ENCODE results near the gene DNAH14.
"Not testable (repeated sequence)": the region's sequence is repeated elsewhere in the genome, so short reads cannot be mapped to it uniquely, and the experiment has no call there.

Gene DNAH14

DNA sequence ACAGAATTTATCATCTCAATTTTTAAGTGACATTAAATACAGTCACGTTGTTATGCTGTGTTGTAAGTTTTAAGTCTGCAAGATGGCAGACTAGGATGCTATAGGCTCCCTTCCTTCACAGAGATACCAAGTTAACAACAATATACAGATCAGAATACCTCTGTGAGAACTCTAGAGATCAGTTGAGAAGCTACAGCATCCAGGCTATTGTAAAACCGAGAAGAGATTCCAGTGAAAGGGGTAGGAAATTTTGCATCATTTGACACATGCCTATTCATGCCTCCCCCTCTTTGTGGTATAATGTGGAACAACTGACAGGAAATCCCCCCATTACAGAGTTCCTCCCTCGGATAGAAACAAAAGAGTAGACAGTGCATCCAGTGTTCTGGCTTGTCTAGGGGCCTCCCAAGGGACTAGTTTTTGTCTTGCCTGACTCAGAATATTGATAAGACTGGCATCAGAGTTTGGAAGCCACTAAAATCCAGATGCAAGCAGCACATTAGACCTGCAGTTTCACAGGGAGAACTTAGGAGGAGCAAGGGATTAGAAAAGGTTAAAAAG lies 417.7 kb downstream of the DNAH14 start:
- no peak for DNase-seq (ENCODE audit: low spot score)

DNA sequence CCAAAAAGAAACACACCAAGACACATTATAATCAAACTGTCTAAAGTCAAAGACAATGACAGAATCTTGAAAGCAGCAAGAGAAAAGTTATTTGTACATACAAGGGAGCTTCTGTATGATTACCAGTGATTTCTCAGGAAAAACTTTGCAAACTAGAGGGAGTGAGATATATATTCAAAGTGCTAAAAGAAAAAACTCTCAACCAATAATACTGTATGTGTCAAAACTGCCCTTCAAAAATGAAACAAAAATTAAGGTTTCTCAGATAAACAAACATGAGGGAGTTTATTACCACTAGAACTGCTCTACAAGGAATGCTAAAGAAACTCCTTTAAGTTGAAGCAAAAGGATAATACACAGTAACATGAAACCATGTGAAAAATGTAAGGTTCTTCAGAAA lies 418.9 kb downstream of the DNAH14 start:
- DNase-seq (ENCODE audit: low spot score) = no peak

DNA sequence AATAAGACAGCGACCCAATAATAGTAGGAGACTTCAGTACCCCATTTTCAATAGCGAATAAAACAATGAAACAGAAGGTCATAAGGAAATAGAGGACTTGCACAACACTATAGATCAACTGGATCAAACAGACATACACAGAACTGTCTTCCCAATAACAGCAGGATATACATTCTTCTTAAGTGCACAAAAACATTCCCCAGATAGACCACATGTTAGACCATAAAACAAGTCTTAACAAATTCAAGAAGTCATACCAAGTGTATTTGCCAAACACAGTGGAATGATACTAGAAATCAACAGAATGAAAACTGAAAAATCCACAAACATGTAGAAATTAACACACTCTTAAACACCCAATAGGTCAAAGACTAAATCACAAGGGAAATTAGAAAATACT lies 420.4 kb downstream of the DNAH14 start:
- DNase-seq (ENCODE audit: low spot score) = no peak

DNA sequence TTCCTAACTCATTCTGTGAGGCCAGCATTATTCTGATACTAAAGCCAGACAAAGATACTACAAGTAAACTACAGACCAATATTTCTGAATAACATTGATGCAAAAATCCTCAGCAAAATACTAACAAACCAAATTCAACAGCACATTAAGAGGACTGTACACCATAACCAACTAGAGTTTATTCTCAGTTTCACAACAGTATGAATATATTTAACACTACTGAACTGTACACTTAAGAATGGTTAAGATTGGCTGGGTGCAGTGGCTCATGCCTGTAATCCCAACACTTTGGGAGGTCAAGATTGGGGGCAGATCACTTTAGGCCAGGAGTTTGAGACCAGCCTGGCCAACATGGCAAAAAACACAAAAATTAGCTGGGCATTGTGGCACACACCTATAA lies 421.4 kb downstream of the DNAH14 start:
- no peak for DNase-seq (ENCODE audit: low spot score)

DNA sequence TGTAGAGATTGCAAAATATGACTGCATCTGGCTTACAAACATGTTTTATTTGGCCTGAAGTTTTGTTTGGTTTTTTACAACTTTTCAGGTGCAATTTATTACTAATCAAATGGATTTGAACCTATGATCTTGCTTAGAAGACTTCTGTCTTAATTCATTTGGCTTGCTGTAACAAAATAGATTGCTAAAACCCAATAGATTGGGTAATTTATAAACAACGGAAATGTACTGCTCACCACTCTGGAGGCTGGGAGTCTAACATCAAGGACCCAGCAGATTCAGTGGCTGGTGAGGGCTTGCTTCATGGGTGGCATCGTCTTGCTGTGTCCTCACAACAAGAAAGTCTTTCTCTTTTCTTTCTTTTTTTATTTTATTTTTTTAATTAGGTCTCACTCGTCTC lies 425.4 kb downstream of the DNAH14 start:
- no peak for DNase-seq (ENCODE audit: low spot score)

DNA sequence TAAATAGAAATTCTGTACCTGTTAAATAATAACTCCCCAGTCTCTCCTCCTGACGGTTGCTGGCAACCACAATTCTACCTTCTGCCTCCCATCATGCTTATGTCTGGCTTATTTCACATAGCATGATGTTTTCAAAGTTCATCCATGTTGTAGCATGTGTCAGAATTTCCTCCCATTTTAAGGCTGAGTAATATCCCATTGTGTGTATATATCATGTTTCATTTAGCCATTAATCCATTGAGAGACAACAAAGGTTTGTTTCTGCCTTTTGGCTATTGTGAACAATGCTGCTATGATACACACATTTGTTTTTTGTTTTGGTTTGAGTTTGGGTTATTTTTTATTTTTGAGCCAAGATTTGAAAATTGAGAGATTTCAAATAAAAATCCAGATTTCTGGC lies 426.4 kb downstream of the DNAH14 start:
- DNase-seq (ENCODE audit: low spot score) = no peak

DNA sequence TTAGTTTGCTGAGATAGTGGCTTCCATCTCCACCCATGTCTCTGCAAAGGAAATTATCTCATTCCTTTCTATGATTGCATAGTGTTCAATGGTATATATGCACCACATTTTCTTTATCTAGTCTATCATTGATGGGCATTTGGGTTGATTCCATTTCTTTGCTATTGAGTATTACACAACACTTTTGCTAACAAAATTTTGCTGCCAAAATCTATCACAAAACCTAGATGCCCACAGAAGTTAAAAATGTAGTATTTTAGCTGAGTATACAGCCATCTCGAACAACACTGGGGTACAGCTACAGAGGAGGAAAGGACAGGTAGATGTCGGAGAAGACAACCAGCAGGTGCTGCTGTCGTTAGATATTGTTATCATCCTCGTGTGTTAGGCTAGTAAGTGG lies 430.6 kb downstream of the DNAH14 start:
- no peak for DNase-seq (ENCODE audit: low spot score)

DNA sequence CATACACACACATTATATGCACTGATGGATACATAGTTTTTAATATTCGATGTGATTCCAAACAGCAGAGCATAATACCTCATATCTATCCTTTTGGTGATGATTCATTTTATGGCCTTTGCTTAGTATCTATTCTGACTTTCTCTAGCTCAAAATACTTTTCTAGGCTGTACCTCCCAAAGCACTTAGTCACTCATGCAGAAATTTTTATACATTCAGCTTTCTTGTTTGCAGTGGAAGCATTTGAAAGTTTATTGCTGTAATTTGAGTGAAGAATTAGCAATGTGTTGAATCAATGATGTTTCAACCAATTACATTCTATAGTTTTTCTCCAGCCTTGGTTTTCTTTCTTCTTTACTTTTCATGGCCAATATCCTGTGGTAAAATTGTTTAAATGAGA lies 431.7 kb downstream of the DNAH14 start:
- DNase-seq (ENCODE audit: low spot score) = no peak

DNA sequence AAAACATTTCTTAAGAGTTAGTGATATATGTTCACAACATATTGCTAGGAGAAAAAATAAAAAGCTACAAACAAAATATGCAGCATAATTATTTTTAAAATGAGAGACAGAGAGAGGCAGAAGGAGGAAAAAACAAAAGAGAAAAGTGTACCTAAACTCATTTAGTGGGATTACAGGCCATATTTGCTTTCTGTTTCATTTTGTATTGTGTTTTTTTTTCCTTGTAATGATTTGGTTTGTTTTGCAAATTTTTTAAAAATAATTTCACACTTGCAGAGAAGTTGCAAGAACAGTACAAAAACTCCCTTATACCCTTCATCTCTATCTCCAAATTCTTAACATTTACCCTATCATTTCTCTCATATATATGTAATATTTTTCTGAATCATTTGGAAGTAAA lies 433.3 kb downstream of the DNAH14 start:
- no peak for DNase-seq (ENCODE audit: low spot score)

DNA sequence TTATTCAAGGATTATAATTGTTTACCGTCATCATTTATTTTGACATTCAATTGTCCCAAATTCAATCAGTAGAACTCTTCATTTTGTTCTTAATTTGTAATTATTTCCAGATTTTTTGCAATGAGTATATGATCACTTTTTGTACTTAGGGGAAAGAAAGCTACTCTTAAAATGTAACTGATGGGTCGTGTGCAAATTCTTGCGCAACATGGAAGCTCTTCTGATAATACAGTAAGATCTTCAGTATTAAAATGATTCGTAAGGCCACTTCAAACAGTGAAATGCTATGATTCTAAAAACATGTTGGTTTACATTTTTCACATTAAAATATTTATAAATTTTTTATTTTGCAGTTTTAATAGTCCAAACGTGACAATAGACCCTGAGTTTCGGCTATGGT lies 435.0 kb downstream of the DNAH14 start:
- DNase-seq (ENCODE audit: low spot score) = no peak

DNA sequence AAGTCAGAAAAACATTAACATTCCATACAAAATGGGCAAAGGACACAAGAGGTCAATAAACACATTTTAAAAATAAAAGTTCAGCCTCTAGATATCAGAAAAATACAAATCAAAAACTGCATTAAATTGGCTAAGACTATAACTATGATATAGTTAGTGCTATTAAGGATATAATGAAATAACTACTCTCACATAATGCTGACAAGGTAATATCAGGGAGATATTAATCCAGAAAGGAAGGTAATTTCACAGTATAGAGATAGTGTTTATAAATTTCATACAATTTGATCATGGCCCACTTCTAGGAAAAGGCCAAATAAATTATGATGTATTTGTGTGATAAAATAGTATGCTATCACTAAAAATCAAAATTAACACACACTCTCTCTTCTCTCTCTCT lies 436.5 kb downstream of the DNAH14 start:
- no peak for DNase-seq (ENCODE audit: low spot score)

DNA sequence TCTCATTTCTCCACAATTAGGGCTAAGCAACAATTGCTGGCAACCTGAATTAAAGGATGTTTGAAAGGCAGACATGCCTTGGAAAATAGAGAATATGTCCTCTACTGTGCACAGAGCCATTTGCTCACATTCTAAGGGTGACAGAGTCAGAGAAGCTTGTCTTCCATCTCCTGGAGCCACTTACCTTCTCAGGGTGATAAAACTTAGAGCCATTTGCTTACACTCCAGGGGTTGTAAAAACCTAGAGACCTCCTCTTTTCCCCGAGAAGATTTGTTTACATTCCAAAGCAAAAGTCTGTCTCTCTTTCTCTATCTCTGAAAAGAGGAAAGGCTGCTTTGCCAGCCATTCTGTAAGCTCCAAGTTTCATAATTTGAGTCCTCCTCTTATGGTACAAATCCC lies 437.1 kb downstream of the DNAH14 start:
- DNase-seq (ENCODE audit: low spot score) = no peak

DNA sequence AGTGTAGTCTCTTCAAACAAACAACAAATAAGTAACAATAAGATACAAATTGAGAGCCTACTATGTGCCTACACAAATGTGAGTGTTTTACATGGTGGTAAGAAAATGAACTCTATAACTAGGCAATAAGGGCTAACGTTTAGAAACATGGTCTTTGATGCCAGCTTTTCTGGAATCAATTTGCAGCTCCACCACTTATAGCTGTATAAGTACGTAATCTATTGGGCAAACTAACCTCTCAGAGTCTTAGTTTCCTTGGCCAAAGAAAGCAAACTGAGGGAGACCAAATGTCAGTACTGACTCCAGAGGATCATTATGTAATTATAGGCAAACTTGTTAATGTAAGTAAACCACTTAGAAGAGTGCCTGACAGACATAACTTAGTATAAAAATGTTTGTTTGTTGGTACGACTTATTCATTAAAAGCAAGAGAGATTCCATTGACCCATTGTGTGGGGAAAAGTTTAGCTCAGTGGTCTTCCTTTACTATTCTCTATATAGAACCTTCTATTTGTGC lies 438.6 kb downstream of the DNAH14 start:
- no peak for DNase-seq (ENCODE audit: low spot score)

DNA sequence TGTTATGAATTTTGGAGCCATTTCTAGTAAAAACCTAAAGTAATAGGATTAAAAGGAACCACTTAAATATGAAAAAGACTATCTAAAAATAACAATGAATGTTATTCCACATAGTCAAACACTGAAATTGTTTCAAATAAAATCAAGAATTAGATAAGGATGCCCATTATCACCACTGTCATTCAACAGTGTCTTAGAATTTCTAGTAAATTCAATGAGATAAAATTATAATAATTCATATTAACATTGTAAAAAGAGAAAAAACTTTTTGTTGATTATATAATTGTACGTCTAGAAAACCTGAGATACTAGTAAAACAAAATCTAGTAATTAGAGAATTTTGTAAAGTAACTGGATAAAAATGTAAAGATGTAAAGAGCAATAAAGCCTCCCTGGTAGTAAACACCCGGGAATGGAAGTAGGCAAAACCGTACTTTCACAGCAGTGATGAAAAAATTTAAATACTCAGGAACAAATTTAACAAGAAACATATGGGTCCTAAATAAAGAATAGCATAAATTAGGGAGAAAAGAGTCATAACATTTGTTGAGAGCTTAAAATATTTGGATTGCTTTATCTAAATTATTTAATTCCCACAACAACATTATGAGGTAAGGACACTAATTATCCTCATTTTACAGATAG lies 442.0 kb downstream of the DNAH14 start:
- DNase-seq (ENCODE audit: low spot score) = no peak

DNA sequence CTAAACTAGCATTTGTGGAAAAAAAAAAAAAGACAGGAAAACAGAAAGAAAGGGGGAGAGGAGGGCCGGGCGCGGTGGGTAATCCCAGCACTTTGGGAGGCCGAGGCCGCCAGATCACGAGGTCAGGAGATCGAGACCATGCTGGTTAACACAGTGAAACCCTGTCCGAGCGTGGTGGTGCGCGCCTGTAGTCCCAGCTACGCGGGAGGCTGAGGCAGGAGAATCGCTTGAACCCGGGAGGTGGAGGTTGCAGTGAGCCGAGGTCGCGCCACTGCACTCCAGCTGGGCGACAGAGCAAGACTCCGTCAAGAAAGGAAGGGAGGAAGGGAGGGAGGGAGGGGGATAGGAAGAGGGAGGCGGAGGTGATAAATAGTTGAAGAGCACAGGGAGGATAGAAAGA lies 443.7 kb downstream of the DNAH14 start:
- DNase-seq (ENCODE audit: low spot score) = no peak

DNA sequence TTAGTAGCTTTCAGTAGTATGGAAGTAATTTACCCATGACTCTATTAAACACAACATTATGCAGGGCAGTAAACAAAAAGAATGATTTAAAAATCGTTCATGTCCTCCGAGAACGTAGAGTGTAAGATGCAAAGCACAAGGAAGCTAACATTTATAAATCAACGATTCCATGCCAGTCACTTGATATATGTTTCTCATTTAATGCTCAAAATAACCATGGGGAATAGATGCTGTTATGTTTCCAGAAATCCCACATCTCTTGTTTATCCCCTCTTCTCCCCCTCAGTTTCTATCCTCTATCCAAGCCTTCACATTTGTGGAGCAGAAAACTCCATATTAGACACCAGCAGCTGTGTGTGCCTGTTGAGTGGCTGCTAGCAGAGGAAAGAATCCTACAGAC lies 445.5 kb downstream of the DNAH14 start:
- DNase-seq (ENCODE audit: low spot score) = no peak

DNA sequence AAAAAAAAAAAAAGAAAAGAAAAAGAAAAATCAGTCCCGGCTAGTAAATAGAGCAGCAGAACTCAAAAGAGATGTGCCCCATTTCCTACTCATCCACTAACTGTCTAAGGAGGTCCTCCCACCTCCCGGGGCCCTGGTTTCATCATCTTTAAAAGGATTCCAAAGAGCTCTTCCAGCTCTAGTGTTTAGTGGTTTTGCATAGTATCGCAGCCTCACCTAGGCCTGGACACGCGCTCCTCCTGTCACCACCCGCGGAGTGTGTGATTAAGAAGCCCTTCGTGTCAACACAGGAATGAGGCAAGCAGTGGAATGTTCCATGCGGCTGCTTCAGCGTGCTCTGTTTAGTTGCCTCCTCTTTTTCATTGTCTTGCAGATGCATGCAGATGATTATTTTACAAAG lies 449.4 kb downstream of the DNAH14 start:
- no peak for DNase-seq (ENCODE audit: low spot score)

DNA sequence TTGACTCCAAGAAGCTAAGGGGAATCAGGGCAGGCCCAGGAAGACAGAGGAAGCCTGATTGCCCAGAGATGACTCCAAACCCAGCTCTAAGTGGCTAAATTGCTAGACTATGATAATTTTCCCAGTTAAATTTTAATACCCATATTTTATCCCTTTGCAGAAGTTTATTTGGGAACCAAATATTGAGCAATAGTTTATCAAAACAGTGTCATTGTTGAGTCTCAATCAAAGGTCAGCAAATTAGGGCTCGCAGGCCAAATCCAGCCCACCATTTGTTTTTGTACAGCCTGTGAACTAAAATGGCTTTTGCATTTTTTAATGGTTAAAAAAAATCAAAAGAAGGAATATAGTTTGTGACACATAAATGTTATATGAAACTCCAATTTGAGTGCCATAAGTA lies 451.2 kb downstream of the DNAH14 start:
- no peak for DNase-seq (ENCODE audit: low spot score)

DNA sequence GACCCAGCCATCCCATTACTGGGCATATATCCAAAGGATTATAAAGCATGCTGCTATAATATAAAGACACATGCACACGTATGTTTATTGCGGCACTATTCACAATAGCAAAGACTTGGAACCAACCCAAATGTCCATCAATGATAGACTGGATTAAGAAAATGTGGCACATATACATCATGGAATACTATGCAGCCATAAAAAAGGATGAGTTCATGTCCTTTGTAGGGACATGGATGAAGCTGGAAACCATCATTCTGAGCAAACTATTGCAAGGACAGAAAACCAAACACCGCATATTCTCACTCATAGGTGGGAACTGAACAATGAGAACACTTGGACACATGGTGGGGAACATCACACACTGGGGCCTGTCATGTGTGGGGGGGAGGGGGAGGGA lies 457.4 kb downstream of the DNAH14 start:
- DNase-seq (ENCODE audit: low spot score) = not testable (repeated sequence)

DNA sequence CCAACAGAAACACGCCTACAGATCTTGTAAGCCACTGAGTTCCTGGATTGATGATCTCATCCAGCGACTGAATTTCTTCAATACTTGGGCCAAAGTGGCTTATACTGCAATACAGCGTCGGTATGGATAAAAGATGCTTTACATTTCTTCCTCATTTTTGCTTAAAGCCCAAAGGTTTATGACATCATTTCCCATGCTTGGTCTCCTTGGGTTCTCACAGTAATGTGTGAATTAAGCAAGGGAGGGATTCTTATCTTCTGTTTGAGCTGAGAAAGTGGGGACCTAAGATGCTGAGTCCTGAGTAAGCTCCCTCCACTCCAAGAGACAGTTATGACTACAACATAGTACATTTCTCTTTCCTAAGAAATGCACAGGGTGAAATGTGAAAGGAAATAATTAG lies 458.9 kb downstream of the DNAH14 start:
- no peak for DNase-seq (ENCODE audit: low spot score)

DNA sequence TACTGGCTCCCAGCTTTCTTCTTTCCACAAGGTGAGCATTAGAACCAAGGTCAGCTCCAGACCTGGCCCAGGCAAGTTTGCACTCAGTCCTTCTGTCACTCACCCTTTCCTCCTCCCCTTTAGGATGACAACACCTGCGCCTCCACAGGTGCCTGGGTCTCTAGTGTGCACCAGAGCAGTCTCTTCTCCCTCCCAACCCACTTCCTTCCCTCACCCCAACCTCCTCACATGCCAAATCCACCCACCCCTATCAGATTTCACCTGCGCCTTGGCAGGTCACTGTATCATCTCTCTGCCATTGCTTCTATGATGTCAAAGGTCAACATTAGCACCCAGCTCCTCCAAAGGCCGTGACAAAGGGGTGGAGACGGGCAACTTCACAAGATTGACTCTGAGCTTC lies 460.4 kb downstream of the DNAH14 start:
- no peak for DNase-seq (ENCODE audit: low spot score)

DNA sequence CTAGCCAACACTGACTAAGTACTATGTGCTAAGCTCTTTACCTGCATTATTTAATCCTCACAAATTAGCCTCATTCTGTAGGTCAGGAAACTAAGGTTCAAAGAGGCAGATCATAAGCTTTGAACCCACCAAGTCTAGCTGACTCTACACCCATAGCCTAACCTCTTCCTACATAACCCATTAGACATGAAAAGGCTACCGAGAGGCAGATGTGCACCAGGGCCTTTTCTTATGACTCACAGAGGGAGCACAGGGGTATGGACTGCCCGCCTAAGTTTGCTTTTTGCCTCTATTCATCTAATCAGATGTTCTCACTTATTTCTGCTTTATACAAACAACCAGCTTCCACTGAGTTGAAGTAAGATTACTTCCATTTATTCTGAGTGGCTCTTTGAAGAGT lies 466.9 kb downstream of the DNAH14 start:
- DNase-seq (ENCODE audit: low spot score) = no peak

DNA sequence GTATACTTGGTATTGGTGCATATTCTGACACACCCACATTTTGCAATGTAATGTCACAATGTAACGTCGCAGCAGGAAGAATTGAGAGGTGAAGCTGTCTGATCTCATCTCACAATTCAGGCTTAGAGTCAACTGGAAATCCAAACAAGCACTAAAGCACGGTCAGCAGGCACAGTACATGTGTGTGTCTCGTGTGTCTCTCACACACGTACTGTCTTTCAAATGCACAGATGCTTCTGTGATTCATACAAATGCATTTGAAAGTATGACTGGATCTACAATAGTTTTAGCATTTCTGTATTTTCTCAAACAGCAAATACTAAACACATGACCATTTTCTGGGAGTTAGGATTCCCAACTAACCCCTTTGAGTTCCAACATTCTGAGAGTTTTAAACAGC lies 471.5 kb downstream of the DNAH14 start:
- no peak for DNase-seq (ENCODE audit: low spot score)

DNA sequence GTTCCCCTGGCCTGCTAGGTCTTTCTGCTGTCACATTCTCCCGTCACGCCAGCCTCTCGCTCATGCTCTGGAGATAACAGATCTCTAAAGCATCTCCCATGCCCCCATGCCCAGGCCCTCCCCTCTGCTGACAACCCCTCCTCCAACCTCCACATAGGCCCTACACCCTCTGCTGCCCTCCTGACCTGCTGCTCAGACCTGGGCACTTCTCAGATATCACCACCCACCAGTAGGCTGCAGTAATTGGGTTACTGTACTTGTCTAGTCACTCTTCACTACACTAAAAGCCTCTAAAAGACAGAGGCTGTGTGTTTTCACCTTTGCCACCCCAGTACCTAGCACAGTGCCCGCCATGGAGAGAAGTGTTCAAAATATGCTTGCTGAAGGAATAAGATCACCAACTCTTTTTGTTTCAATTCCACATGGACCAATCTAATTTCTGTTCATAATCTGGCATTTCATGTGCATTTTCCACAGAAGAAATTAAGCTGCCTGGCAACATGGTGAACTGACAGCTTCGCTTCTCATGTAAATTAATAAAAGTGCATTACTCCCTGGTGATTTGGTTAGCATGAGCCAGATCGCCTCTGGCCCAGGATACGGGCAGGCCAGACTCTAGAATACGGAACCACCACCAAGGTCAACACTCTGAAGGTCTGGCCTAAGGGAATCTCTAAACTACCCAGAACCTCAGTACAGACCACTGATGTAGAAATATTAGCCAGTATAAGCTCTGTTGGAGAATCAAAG lies 477.7 kb downstream of the DNAH14 start:
- no peak for DNase-seq (ENCODE audit: low spot score)
